ENCODE data around the gene KCNG2.

KCNG2 gene

GRCh38 chr18:79790996-79791972 is 6.5 kb upstream of the KCNG2 start:
- Histone ChIP-seq H3K9me2 (ENCODE audit: low read depth, low read length) (no peaks in the 10 kb centered on the region), H3K9me3 (ENCODE audit: low read length) (no peaks in the 10 kb centered on the region), H3K79me2 (ENCODE audit: insufficient read depth, low read length) (no peaks in the 10 kb centered on the region), H3K27me3 (ENCODE audit: insufficient read depth, low read length) (peaks cover 12% of the 10 kb centered on the region; the same call in 1 of the 2 replicates), H3K4me1 (ENCODE audit: insufficient read depth, low read length, severe bottlenecking) (peaks cover 15% of the 10 kb centered on the region), H3K9ac (ENCODE audit: low read length) (no peak overlapping the region), H3K4me3 (ENCODE audit: low read depth, low read length, poor library complexity, severe bottlenecking) (no peak overlapping the region), H3K4me2 (ENCODE audit: low read length) (no peak overlapping the region), H2AFZ (ENCODE audit: low read length) (no peak overlapping the region), H3F3A (ENCODE audit: insufficient read depth, low read length) (no peaks in the 10 kb centered on the region), H4K20me1 (ENCODE audit: insufficient read depth, low read length) (no peaks in the 10 kb centered on the region), H3K27ac (ENCODE audit: low read depth, low read length, poor library complexity, severe bottlenecking) (no peak overlapping the region), H3K36me3 (ENCODE audit: insufficient read depth, low read length) (no peaks in the 10 kb centered on the region)
- TF ChIP-seq CTCF (IDR thresholded peaks at IDR 0.05; ENCODE audit: low read length), result no peak
- TF ChIP-seq EZH2 (IDR thresholded peaks at IDR 0.05; ENCODE audit: borderline replicate concordance, low read length), result no peak

GRCh38 chr18:79792096-79792987 is 5.4 kb upstream of the KCNG2 start:
- H3K9me2 ChIP-seq (ENCODE audit: low read depth, low read length), result no peaks in the 10 kb centered on the region
- peaks cover 15% of the 10 kb centered on the region for H3K4me1 ChIP-seq (ENCODE audit: insufficient read depth, low read length, severe bottlenecking)
- H3K9ac ChIP-seq (ENCODE audit: low read length), result no peak overlapping the region; the same call in 1 of the 2 replicates
- no peaks in the 10 kb centered on the region for H3K9me3 ChIP-seq (ENCODE audit: low read length)
- 0 out of 2 replicates have a peak, but pooled peaks cover 2% of the 10 kb centered on the region for H3K27me3 ChIP-seq (ENCODE audit: insufficient read depth, low read length)
- no peak overlapping the region for H3K27ac ChIP-seq (ENCODE audit: low read depth, low read length, poor library complexity, severe bottlenecking)
- no peak for TF ChIP-seq EZH2 (IDR thresholded peaks at IDR 0.05; ENCODE audit: borderline replicate concordance, low read length)
- TF ChIP-seq CTCF (IDR thresholded peaks at IDR 0.05; ENCODE audit: low read length), result no peak
- H3K4me3 ChIP-seq (ENCODE audit: low read depth, low read length, poor library complexity, severe bottlenecking), result peak overlapping the region; percentile 20
- peak overlapping the region; percentile 45 for H3K4me2 ChIP-seq (ENCODE audit: low read length)
- H3K79me2 ChIP-seq (ENCODE audit: insufficient read depth, low read length), result no peaks in the 10 kb centered on the region
- no peaks in the 10 kb centered on the region for H3K36me3 ChIP-seq (ENCODE audit: insufficient read depth, low read length)
- H4K20me1 ChIP-seq (ENCODE audit: insufficient read depth, low read length), result no peaks in the 10 kb centered on the region
- H2AFZ ChIP-seq (ENCODE audit: low read length), result no peak overlapping the region
- H3F3A ChIP-seq (ENCODE audit: insufficient read depth, low read length), result no peaks in the 10 kb centered on the region

- peak overlapping the region; percentile 20 for H3K4me3 ChIP-seq (ENCODE audit: low read depth, low read length, poor library complexity, severe bottlenecking)
- H3K9me2 ChIP-seq (ENCODE audit: low read depth, low read length), result no peaks in the 10 kb centered on the region
- peaks cover 15% of the 10 kb centered on the region for H3K4me1 ChIP-seq (ENCODE audit: insufficient read depth, low read length, severe bottlenecking)
- H3K79me2 ChIP-seq (ENCODE audit: insufficient read depth, low read length), result no peaks in the 10 kb centered on the region
- peak overlapping the region; percentile 45 for H3K4me2 ChIP-seq (ENCODE audit: low read length)
- no peak overlapping the region for H2AFZ ChIP-seq (ENCODE audit: low read length)
- TF ChIP-seq EZH2 (IDR thresholded peaks at IDR 0.05; ENCODE audit: borderline replicate concordance, low read length), result no peak
- TF ChIP-seq CTCF (IDR thresholded peaks at IDR 0.05; ENCODE audit: low read length), result no peak
- no peaks in the 10 kb centered on the region for H3F3A ChIP-seq (ENCODE audit: insufficient read depth, low read length)
- H3K9me3 ChIP-seq (ENCODE audit: low read length), result no peaks in the 10 kb centered on the region
- H3K27me3 ChIP-seq (ENCODE audit: insufficient read depth, low read length), result no peaks in the 10 kb centered on the region
- H3K9ac ChIP-seq (ENCODE audit: low read length), result no peak overlapping the region
- no peak overlapping the region for H3K27ac ChIP-seq (ENCODE audit: low read depth, low read length, poor library complexity, severe bottlenecking)
- no peaks in the 10 kb centered on the region for H4K20me1 ChIP-seq (ENCODE audit: insufficient read depth, low read length)
- no peaks in the 10 kb centered on the region for H3K36me3 ChIP-seq (ENCODE audit: insufficient read depth, low read length)
Measured at GRCh38 chr18:79792988-79793355, 4.8 kb upstream of the KCNG2 start.
